NCI-H1930 (cell line): ENCODE results near the gene LRSAM1.

Experiments
- DNase-seq, 2 experiments: peaks; one replicate each; lab custom pipeline; 2025; lab: John Stamatoyannopoulos, UW

The LRSAM1 gene

GRCh38 chr9:127534250-127534906, 83.1 kb downstream of the LRSAM1 start:
- no peak for DNase-seq

- no peak for DNase-seq
Observed at GRCh38 chr9:127534931-127535330, 83.6 kb downstream of the LRSAM1 start.

GRCh38 chr9:127535396-127535795, 84.1 kb downstream of the LRSAM1 start:
- no peak for DNase-seq

GRCh38 chr9:127535834-127536233, 84.5 kb downstream of the LRSAM1 start:
- no peak for DNase-seq

GRCh38 chr9:127536499-127536898, 85.2 kb downstream of the LRSAM1 start:
- DNase-seq = no peak

- no peak for DNase-seq
Observed at GRCh38 chr9:127537014-127537413, 85.7 kb downstream of the LRSAM1 start.

GRCh38 chr9:127537792-127538191, 86.5 kb downstream of the LRSAM1 start:
- no peak for DNase-seq

- no peak for DNase-seq
Observed at GRCh38 chr9:127538849-127539258, 87.5 kb downstream of the LRSAM1 start.

- no peak for DNase-seq
Observed at GRCh38 chr9:127539259-127539981, 88.1 kb downstream of the LRSAM1 start.

GRCh38 chr9:127539982-127540663, 88.8 kb downstream of the LRSAM1 start:
- DNase-seq = no peak

- no peak for DNase-seq
Observed at GRCh38 chr9:127540664-127541041, 89.3 kb downstream of the LRSAM1 start.

GRCh38 chr9:127541176-127541575, 89.9 kb downstream of the LRSAM1 start:
- DNase-seq = no peak

- DNase-seq = no peak
Observed at GRCh38 chr9:127541865-127542264, 90.6 kb downstream of the LRSAM1 start.

- no peak for DNase-seq
Observed at GRCh38 chr9:127543221-127543620, 91.9 kb downstream of the LRSAM1 start.

GRCh38 chr9:127543973-127544533, 92.7 kb downstream of the LRSAM1 start:
- DNase-seq = no peak

GRCh38 chr9:127545196-127546124, 94.2 kb downstream of the LRSAM1 start:
- no peak for DNase-seq

GRCh38 chr9:127546125-127546832, 95.0 kb downstream of the LRSAM1 start:
- DNase-seq = no peak

GRCh38 chr9:127548352-127548881, 97.1 kb downstream of the LRSAM1 start:
- DNase-seq = no peak

- DNase-seq = no peak
Observed at GRCh38 chr9:127549218-127549617, 97.9 kb downstream of the LRSAM1 start.

GRCh38 chr9:127549751-127550150, 98.4 kb downstream of the LRSAM1 start:
- DNase-seq = no peak

GRCh38 chr9:127550282-127550681, 99.0 kb downstream of the LRSAM1 start:
- no peak for DNase-seq
